Measurements from ENCODE around the gene FNIP1.

- TF ChIP-seq IRF9 (tag; IDR thresholded peaks at IDR 0.05) (no peak), CTCF (IDR thresholded peaks at IDR 0.05 in 2 of 3, conservative IDR thresholded peaks at IDR 0.05 in 1 of 3; ENCODE audit: insufficient read depth in 2 of 3, low read depth in 1 of 3, low read length in 3 of 3) (no peak), RAD21 (CRISPR knock-in tag; conservative IDR thresholded peaks at IDR 0.05 in 1 of 2, IDR thresholded peaks at IDR 0.05 in 1 of 2) (no peak), ZNF24 (IDR thresholded peaks at IDR 0.05) (no peak), GABPB1 (CRISPR knock-in tag; IDR thresholded peaks at IDR 0.05) (no peak), HNRNPL (IDR thresholded peaks at IDR 0.05; ENCODE audit: low read depth, low read length) (no peak), TEAD1 (CRISPR knock-in tag; IDR thresholded peaks at IDR 0.05) (no peak), POLR2AphosphoS5 (IDR thresholded peaks at IDR 0.05; ENCODE audit: control insufficient read depth, insufficient read depth, low read depth, low read length) (no peak), POLR2A (conservative IDR thresholded peaks at IDR 0.05) (no peak)
Measured at GRCh38 chr5:131782717-131783116, 14.1 kb downstream of the FNIP1 start.

All from K562 (cell line).